Panc1 (cell line): ENCODE results near the gene SSX2IP. TPM values are rescaled to one million over a fixed set of nuclear protein-coding genes. Genes with fewer than 3 reads are reported as not detected.
"Not testable (repeated sequence)": the region's sequence is repeated elsewhere in the genome, so short reads cannot be mapped to it uniquely, and the experiment has no call there.

Experiments
- ATAC-seq: fragments of 200-7000 bp; cut with Tn5 transposase; 2 replicates; pipeline ENCODE4 v1.9.1; 2020; ENCODE audit warnings: mild to moderate bottlenecking, moderate library complexity
- BruUV-seq: library from RNA; stranded (reverse); fragments of 400-500 nt; replicated peaks from 2 replicates; lab custom pipeline; 2021; lab: Mats Ljungman, UMichigan
- CTCF ChIA-PET: fragments of 300-600 bp; sonication (Branson Sonifier 250); formaldehyde crosslinking; loops from one replicate; lab custom pipeline; 2022; ENCODE audit warnings: antibody characterized with exemption; lab: Charles Lee
- POLR2A ChIA-PET: fragments of 300-600 bp; sonication (Branson Sonifier 250); formaldehyde crosslinking; loops from one replicate; lab custom pipeline; 2022; ENCODE audit warnings: antibody characterized with exemption; lab: Charles Lee
- DNase-seq: peaks from one replicate; pipeline ENCODE4 v3.0.0-alpha.2; 2010; ENCODE audit warnings: low read depth, low spot score
- H3K27ac ChIP-seq: 2 replicates; pipeline ENCODE4 v1.5.1; 2011; ENCODE audit warnings: mild to moderate bottlenecking, low read length, inconsistent platforms
- H3K27me3 ChIP-seq: fragments of 200-500 bp; sonication (Bioruptor generic); 2 replicates; pipeline ENCODE4 v1.6.0; 2014; ENCODE audit warnings: low read length, inconsistent platforms; ENCODE audit not compliant: control insufficient read depth, insufficient read depth
- H3K36me3 ChIP-seq: fragments of 200-500 bp; sonication (Bioruptor generic); 2 replicates; pipeline ENCODE4 v1.5.1; 2014; ENCODE audit warnings: inconsistent platforms, mild to moderate bottlenecking, low read length, moderate library complexity; ENCODE audit not compliant: control insufficient read depth, insufficient read depth
- H3K4me1 ChIP-seq: 2 replicates; pipeline ENCODE4 v1.5.1; 2011; ENCODE audit warnings: inconsistent platforms, mild to moderate bottlenecking, low read length, moderate library complexity; ENCODE audit not compliant: control insufficient read depth, insufficient read depth
- H3K4me3 ChIP-seq, 2 experiments: 2 replicates each; pipeline ENCODE4 v1.5.1; 2011 to 2012; ENCODE audit warnings: low read depth in 2 of 2, low read length in 2 of 2, mild to moderate bottlenecking in 2 of 2, inconsistent platforms in 1 of 2, moderate library complexity in 1 of 2
- H3K9me3 ChIP-seq: fragments of 200-500 bp; sonication (Bioruptor generic); 2 replicates; pipeline ENCODE4 v1.5.1; 2014; ENCODE audit warnings: low read depth, mild to moderate bottlenecking, inconsistent platforms, low read length, moderate library complexity; ENCODE audit not compliant: control insufficient read depth, insufficient read depth
- POLR2AphosphoS5 ChIP-seq: IDR thresholded peaks from 2 replicates; pipeline ENCODE4 v1.6.1; 2012; ENCODE audit warnings: mild to moderate bottlenecking, low read depth, low read length, moderate library complexity
- SIN3A ChIP-seq: IDR thresholded peaks from 2 replicates; pipeline ENCODE4 v1.6.1; 2012; ENCODE audit warnings: low read depth, mild to moderate bottlenecking, low read length, moderate library complexity, borderline replicate concordance; ENCODE audit not compliant: insufficient read depth
- TCF7L2 ChIP-seq: IDR thresholded peaks from 2 replicates; pipeline ENCODE4 v1.6.1; 2011; ENCODE audit warnings: mild to moderate bottlenecking, low read depth, low read length, inconsistent platforms
- in situ Hi-C: cut with HindIII; loops from 2 replicates; pipeline ENCODE4 v1.10.0; 2016; ENCODE audit warnings: low sequenced_read_pairs, low pct_unique_long_range_greater_than_20kb
- intact Hi-C: fragments of 100-400 bp; cut with micrococcal nuclease; formaldehyde crosslinking; loops from one replicate; pipeline ENCODE4 v1.10.0; 2022; ENCODE audit not compliant: unreplicated experiment
- total RNA-seq: library from RNA; stranded (reverse); gene quantifications from one replicate; pipeline ENCODE4 v1.2.1, GENCODE V29; 2021; ENCODE audit not compliant: unreplicated experiment
- TF ChIP-seq, protein P1 (sequence below): fragments of 450-650 bp; IDR thresholded peaks from 2 replicates; pipeline ENCODE4 v1.5.1; 2017; ENCODE audit warnings: mild to moderate bottlenecking
- TF ChIP-seq, protein P2 (sequence below), 2 experiments: IDR thresholded peaks; 2 replicates each; pipeline ENCODE4 v1.6.1; 2011 to 2012; ENCODE audit warnings: low read depth in 2 of 2, control low read depth in 1 of 2, low read length in 1 of 2, mild to moderate bottlenecking in 1 of 2, moderate library complexity in 1 of 2; ENCODE audit not compliant: insufficient read depth in 1 of 2

SSX2IP gene
- total RNA-seq, 1 experiment from 2014 or later: 81.8 TPM

DNA sequence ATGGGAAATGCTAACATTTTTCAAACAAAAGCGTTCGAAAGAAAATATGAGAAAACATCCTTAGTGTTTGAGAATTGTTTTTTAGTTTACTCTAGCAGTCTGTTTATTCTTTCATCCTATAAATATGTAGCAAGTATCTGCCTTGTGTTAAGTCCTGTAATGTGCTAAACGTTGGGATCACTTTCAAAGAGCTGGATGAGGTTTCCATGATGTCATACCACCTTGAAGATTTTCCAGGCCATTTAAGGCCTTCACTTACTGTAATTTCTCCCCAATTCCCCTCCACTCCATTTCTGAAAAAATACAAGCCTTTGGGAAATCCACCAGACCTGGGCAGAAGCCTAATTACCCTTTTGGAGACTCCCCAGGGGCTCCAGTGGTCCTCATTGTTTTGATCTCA lies 91.8 kb downstream of the SSX2IP start:
- peak overlapping the region; percentile 67 for H3K27ac ChIP-seq
- BruUV-seq: no TSS peak
- in situ Hi-C loops (no loop called here), intact Hi-C loops (no loop called here)
- no peak overlapping the region for H3K4me3 ChIP-seq
- peaks cover 33% of the 10 kb centered on the region for H3K4me1 ChIP-seq
- H3K27me3 ChIP-seq: no peaks in the 10 kb centered on the region
- H3K9me3 ChIP-seq: no peaks in the 10 kb centered on the region
- no peaks in the 10 kb centered on the region for H3K36me3 ChIP-seq
- DNase-seq (no peak), ATAC-seq (no peak)
- ChIA-PET POLR2A (interaction anchor here (0.6 kb wide), 2 partner anchors 12 to 13 kb away, joined by 3 to 16 read pairs; no protein-coding TSS in a partner anchor), CTCF (no interaction called here)
- TF ChIP-seq, protein P1, sequence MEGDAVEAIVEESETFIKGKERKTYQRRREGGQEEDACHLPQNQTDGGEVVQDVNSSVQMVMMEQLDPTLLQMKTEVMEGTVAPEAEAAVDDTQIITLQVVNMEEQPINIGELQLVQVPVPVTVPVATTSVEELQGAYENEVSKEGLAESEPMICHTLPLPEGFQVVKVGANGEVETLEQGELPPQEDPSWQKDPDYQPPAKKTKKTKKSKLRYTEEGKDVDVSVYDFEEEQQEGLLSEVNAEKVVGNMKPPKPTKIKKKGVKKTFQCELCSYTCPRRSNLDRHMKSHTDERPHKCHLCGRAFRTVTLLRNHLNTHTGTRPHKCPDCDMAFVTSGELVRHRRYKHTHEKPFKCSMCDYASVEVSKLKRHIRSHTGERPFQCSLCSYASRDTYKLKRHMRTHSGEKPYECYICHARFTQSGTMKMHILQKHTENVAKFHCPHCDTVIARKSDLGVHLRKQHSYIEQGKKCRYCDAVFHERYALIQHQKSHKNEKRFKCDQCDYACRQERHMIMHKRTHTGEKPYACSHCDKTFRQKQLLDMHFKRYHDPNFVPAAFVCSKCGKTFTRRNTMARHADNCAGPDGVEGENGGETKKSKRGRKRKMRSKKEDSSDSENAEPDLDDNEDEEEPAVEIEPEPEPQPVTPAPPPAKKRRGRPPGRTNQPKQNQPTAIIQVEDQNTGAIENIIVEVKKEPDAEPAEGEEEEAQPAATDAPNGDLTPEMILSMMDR: no peak
- no peak for TF ChIP-seq SIN3A
- TF ChIP-seq POLR2AphosphoS5: no peak
- no peak for TF ChIP-seq TCF7L2
- TF ChIP-seq, protein P2, sequence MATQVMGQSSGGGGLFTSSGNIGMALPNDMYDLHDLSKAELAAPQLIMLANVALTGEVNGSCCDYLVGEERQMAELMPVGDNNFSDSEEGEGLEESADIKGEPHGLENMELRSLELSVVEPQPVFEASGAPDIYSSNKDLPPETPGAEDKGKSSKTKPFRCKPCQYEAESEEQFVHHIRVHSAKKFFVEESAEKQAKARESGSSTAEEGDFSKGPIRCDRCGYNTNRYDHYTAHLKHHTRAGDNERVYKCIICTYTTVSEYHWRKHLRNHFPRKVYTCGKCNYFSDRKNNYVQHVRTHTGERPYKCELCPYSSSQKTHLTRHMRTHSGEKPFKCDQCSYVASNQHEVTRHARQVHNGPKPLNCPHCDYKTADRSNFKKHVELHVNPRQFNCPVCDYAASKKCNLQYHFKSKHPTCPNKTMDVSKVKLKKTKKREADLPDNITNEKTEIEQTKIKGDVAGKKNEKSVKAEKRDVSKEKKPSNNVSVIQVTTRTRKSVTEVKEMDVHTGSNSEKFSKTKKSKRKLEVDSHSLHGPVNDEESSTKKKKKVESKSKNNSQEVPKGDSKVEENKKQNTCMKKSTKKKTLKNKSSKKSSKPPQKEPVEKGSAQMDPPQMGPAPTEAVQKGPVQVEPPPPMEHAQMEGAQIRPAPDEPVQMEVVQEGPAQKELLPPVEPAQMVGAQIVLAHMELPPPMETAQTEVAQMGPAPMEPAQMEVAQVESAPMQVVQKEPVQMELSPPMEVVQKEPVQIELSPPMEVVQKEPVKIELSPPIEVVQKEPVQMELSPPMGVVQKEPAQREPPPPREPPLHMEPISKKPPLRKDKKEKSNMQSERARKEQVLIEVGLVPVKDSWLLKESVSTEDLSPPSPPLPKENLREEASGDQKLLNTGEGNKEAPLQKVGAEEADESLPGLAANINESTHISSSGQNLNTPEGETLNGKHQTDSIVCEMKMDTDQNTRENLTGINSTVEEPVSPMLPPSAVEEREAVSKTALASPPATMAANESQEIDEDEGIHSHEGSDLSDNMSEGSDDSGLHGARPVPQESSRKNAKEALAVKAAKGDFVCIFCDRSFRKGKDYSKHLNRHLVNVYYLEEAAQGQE (IDR thresholded peaks at IDR 0.05; ENCODE audit: insufficient read depth in 1 of 2, low read depth in 2 of 2, low read length in 1 of 2): no peak

DNA sequence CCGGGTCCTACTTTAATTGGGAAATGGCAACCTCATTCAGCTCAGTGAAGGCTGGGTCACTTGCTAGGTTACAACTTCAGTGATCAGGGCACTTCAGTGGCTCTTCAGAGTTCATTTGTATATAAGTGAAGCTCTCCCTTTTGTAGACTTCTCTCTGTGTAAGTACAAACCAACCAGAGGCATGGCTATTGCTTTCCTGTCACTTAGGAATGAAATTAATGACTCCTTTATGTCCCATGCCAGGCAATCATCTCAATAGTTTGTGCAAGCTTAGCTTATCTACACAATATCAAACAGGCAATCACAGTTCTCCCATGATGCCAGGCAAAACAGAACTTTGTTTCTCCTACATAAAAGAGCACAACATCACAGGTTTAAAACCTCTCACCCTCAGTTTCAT lies 93.2 kb downstream of the SSX2IP start:
- TF ChIP-seq SIN3A: no peak
- TF ChIP-seq, protein P1: no peak
- TF ChIP-seq, protein P2 (IDR thresholded peaks at IDR 0.05; ENCODE audit: insufficient read depth in 1 of 2, low read depth in 2 of 2, low read length in 1 of 2): no peak
- no peak for TF ChIP-seq POLR2AphosphoS5
- no peak for TF ChIP-seq TCF7L2
- in situ Hi-C loops (no loop called here), intact Hi-C loops (no loop called here)
- POLR2A ChIA-PET: no interaction called here
- H3K36me3 ChIP-seq: no peaks in the 10 kb centered on the region
- H3K4me1 ChIP-seq: peaks cover 19% of the 10 kb centered on the region
- ATAC-seq (no peak), DNase-seq (no peak)
- no TSS peak for BruUV-seq
- CTCF ChIA-PET: no interaction called here
- peak overlapping the region; percentile 67 for H3K27ac ChIP-seq
- H3K9me3 ChIP-seq: no peaks in the 10 kb centered on the region
- H3K27me3 ChIP-seq: no peaks in the 10 kb centered on the region
- no peak overlapping the region for H3K4me3 ChIP-seq

DNA sequence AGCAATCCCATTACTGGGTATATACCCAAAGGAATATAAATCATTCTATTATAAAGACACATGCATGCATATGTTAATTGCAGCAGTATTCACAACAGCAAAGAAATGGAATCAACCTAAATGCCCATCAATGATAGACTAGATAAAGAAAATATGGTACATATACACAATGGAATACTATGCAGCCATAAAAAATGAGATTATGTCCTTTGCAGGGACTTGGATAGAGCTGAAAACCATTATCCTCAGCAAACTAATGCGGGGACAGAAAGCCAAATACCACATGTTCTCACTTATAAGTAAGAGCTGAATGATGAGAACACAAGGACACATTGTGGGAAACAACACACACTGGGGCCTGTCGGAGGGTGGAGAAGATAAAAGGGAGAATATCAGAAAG lies 95.3 kb downstream of the SSX2IP start:
- H3K27me3 ChIP-seq, DNase-seq, H3K4me3 ChIP-seq, H3K9me3 ChIP-seq, BruUV-seq, ATAC-seq, in situ Hi-C loops, H3K27ac ChIP-seq, intact Hi-C loops, H3K36me3 ChIP-seq: not testable (repeated sequence)
- H3K4me1 ChIP-seq: peaks cover 15% of the 10 kb centered on the region
- CTCF ChIA-PET: interaction anchor here (0.6 kb wide), 1 partner anchor 658 kb away, joined by 4 read pairs; no protein-coding TSS in a partner anchor
- POLR2A ChIA-PET: interaction anchor here (0.7 kb wide), 1 partner anchor 39 kb away, joined by 6 read pairs; no protein-coding TSS in a partner anchor
